Stimulated activated CD8-positive, alpha-beta memory T cell treated with anti-CD3 and anti-CD28 coated beads, Interleukin-12 subunit alpha, Interleukin-12 subunit beta, amount 100 ng/mL, for 24 hours (primary cell): ENCODE results near the gene KAT14.
"Not testable (repeated sequence)": the region's sequence is repeated elsewhere in the genome, so short reads cannot be mapped to it uniquely, and the experiment has no call there.

Source experiments
- DNase-seq: peaks from one replicate; pipeline ENCODE4 v3.0.0-alpha.2; 2020; ENCODE audit errors: extremely low read depth

Gene KAT14

GRCh38 chr20:18164356-18164755 is 26.7 kb downstream of the KAT14 start:
- no peak for DNase-seq

DNA sequence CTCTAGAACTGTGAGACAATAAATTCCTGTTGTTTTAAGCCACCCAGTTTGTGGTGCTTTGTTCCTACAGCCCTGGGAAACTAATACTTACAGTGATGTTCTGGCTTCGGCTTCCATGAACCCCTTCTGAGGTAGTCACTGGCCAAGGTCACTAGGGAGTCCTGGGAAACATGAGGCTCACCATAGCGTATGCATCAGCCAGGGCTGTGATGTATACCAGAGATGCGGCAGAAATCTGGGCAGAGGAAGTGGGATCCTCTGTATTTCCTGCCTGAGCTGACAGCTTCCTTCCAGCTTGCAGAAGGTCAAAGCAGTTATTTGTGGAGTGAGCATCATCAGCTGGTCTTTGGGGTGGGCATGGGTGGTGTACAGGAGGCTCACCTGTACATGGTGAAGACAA is 27.9 kb downstream of the KAT14 start:
- DNase-seq: no peak

DNA sequence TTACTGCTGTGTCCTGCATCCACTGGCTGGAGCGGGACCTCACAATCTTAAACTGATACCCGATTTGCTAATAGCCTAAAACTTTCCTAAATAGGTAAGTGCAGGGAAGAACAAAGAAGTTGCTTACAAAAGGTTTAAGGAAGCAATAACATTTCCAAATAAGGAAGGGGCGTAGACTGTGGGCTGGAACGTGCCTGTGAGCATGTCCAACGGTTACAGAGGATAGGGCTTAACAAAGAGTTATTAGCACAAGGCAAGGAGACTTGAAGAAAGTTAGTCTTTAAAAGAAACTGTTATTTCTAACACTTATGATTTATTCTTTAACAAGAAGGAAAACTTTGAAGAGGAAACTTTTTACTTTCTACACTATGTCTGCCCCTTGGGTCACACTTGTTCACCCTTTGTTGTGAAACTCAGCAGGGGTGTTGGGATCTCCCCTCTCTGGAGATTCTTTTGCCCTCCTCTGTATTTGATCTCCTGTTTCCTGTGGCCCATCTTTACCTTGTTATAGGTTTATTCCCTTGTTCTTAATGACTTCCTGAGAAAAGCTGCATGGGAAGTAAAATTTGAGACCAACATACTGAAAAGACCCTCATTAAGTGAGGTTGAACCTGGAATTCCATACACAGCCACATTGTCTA is 28.7 kb downstream of the KAT14 start:
- no peak for DNase-seq

- no peak for DNase-seq
Measured at GRCh38 chr20:18166950-18167349, 29.3 kb downstream of the KAT14 start.

DNA sequence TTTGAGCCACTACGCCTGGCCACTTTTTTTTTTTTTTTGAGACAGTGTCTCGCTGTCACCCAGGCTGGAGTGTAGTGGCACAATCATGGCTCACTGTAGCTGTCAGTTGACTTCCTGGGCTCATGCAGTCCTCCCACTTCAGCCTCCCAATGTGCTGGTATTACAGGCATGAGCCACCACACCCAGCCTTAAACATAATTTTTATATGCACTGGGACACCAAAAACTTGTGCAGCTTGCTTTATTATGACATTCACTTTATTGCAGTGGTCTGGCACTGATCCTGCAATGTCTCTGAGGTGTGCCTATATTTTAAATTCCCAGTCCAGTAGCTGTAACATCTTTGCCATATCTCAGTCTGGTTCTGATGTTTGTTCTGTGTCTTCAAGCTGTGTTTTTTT is 34.7 kb downstream of the KAT14 start:
- no peak for DNase-seq

DNA sequence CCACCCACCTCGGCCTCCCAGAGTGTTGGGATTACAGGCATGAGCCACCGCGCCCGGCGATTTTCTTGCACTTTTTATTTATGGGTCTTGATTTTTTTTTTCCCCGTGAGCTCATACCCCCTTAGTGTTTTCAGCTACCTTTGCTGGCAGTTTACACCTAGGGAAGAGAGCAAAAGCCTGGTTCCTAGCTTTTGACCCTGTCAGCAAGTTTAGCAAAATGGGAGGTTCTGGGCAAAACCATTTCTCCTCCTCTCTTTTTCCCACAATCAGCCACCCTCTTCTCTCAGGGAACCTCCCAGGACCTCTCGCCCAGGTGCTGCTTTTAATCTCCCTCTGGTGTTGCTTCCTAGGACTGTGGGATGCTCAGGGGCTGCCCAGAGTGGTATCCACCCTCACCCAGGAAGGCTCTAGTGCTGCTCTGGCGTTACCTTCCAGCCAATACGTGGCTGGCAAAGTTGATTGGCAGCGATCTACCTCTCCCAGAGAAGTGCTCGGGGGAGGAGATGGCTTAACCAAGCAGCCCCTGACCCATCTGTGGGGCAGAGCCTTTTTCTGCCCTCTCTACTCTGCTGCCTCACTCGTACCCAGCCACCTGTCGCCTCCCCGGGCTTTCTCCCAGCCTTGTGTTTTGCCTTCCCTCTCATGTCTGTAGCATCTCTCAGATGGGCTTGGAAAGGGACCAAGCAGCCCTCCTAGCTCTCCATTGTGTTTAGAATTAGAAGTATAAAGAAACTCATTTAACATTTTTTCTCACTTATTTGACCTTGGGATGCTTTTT is 37.4 kb downstream of the KAT14 start:
- no peak for DNase-seq

DNA sequence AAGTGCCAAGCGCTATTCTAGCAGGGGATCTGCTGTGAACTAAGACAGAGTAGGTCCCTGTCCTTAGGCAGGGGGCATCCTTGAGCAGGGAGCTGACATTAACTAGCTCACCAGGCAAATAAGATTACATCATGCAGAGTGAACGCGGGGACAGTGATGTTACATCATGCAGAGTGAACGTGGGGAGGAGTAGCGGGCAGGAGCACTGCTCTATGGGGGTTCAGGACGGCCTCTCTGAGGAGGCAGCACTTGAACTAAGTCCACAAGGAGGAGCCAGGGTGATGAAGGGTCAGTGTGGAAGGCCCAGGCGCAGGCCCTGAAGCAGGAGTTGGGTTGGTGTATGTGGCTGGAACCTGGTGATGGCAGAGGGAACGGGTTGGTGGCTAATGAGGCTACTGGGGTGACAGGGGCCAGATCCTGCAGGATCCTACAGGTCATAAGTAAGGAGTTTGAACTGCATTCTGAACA is 38.7 kb downstream of the KAT14 start:
- DNase-seq: no peak

DNA sequence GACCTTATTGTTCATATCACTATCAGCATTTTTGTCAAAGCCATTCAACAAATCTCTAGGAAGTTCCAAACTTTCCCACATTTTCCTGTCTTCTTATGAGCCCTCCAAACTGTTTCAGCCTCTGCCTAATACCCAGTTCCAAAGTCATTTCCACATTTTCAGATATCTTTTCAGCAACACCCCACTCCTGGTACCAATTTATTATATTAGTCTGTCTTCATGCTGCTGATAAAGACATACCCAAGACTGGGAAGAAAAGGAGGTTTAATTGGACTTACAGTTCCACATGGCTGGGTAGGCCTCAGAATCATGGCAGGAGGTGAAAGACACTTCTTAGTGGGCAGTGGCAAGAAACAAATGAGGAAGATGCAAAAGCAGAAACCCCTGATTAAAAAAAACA is 42.7 kb downstream of the KAT14 start:
- not testable (repeated sequence) for DNase-seq

DNA sequence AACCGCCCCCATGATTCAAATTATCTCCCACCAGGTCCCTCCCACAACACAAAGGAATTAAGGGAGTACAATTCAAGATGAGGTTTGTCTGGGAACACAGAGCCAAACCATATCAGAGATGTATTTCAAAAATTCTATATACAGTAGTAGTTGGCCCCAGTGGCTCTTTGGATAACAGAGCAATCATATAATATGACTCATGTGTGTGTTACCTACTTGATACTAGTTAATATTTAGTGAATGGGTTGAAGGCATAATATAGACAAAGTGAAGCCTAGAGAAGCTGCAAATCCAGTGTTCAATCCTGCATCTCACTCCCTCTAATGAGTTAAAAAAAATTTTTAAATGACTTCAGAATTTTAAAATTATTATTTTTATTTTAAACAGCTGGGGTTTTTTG is 43.2 kb downstream of the KAT14 start:
- DNase-seq: no peak

DNA sequence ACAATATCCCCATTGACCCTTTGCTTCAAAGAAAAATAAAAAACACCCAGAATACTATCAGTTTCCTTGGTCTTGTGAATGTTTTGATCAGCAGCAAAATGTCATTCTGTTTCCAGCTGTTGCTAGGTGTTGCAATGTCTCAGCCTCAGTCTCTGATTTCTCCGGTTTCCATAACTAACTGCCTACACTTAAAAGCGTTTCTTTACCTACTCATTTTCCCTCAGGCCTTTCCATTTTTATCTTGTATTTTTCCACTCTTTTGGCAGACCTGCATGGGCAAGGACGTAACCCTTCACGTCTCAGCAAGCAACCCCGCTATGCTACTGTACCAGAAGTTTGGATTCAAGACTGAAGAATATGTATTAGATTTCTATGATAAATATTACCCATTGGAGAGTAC is 49.4 kb downstream of the KAT14 start:
- no peak for DNase-seq

DNA sequence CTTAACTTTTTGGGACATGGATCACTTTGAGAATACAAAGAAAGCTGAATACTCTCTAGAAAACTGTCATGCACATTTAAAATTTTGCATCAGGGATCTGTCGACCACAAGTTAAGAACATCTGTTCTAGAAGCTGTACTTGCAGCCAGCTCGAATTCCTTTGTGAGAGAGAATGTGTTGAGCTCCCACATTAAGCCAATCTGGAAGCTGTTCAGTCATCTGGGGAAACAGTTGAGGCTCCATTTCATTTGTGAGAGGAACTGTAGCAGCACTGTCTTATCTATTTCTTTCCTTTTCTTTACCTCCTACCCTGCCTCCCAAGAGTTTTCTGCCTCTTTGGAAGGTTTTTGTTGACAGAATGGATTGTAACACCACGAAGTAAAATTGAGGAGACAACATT is 50.8 kb downstream of the KAT14 start:
- no peak for DNase-seq

DNA sequence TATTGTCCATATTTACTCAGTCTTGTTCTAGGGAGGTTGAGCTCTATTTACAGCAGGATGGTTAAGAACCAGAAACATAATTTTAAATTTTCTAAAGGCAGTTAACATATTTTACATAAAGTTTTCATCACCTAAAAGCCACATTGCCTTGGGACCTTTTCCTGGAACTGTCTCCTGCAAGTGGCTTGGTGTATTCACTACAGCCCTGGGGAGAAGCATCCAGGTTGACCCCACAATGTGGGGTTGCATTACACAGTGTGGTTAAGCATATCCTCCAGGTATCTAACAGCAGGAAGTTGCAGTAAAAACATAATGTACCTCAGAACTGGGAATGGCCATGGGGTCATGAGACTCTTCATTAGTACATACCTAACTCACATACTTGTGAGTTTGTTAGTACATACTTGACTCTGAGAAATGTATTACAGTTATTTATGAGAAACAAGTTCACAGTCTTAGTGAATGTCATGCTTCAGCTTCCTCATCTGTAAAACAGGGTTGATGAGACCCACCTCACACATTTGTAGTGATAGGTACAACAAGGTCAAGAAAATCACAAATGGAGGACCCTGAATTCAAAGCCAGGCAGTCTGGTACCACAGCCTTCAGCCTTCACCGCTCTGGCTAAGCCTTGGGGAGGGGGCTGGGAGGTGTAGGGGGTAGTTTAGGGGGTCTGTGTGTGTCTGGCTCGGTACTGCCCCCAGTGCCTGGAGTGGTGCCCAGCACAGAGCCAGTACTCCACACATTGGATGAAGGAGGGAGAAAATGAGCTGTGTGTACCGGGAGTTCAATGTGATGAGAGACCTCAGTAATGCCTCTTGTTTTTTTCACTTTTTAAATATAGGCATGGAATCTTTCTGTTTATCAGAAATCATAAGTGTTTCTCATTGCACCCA is 52.9 kb downstream of the KAT14 start:
- no peak for DNase-seq

GRCh38 chr20:18191306-18191705 is 53.6 kb downstream of the KAT14 start:
- no peak for DNase-seq

GRCh38 chr20:18194461-18194860 is 56.8 kb downstream of the KAT14 start:
- DNase-seq: not testable (repeated sequence)

DNA sequence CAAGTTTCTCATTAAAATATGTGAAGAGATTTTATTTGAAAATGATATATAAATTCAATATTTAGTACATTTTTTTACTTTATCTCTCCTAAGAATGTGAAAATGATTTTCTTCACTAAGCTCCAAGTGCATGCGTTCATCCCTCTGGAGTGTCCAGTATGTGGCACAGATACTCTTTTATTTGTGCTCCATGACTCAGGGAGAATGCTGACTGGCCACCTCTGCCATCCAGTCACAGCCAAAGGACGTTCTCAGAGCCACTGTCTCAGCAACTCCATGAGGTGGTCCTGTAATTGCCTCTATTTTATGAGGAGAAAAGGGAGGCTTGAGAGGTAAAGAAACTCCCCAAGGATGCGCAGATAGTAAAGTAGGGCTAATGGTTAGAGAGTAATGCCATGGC is 58.3 kb downstream of the KAT14 start:
- DNase-seq: no peak

DNA sequence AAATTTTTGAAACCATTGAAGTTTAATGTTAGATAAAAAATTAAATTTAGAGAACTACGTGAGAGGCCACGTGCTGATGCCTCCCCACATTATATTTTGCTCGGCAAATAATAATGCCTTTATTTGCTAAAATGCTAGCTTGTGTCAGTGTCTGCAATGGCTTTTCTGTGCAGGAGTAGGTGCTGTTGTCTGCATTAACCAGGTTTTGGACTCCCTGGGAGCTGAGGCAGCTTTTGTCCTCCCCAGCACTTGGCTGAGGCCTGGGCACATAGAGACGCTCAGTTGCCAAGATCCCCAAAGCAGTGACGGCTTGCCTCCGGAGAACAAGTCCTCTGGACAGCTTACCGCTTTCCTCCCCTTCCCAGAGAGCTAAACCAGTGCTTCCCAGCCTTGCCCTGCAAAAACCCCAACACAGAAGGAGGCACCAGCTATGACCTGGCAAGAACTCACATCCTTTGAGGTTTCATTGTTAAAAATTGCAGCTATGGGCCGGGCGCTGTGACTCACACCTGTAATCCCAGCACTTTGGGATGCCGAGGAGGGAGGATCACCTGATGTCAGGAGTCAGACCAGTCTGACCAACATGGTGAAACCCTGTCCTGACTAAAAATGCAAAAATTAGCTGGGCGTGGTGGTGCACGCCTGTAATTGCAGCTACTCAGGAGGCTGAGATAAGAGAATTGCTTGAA is 59.9 kb downstream of the KAT14 start:
- DNase-seq: no peak

GRCh38 chr20:18202966-18203365 is 65.3 kb downstream of the KAT14 start:
- no peak for DNase-seq

- not testable (repeated sequence) for DNase-seq
Measured at GRCh38 chr20:18203700-18204099, 66.0 kb downstream of the KAT14 start.

DNA sequence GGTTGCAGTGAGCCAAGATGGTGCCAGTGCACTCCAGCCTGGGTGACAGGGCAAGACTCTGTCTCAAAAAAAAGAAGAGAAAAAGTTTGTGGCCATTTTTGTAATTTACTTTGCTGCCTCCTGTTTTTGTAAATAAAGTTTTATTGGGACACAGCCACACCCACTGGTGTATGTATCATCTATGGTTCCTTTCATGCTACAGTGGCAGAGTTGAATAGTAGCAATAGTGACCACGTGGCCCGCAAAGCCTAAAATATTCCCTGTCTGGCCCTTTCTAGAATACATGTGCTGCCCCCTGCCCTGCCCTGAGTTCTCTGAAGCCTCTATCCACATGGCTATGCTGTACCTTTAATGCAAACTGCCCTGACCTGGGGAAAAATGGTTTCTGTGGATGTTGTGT is 75.3 kb downstream of the KAT14 start:
- no peak for DNase-seq

GRCh38 chr20:18215566-18215965 is 77.9 kb downstream of the KAT14 start:
- no peak for DNase-seq

GRCh38 chr20:18218280-18218679 is 80.6 kb downstream of the KAT14 start:
- DNase-seq: no peak

- no peak for DNase-seq
Measured at GRCh38 chr20:18223409-18223808, 85.7 kb downstream of the KAT14 start.
